Measurements from ENCODE around the gene CEP83. TPM values are rescaled to one million over a fixed set of nuclear protein-coding genes. Genes with fewer than 3 reads are reported as not detected.

CEP83 gene
- total RNA-seq, 1 donor from 2014 or later = 11.6 TPM

DNA sequence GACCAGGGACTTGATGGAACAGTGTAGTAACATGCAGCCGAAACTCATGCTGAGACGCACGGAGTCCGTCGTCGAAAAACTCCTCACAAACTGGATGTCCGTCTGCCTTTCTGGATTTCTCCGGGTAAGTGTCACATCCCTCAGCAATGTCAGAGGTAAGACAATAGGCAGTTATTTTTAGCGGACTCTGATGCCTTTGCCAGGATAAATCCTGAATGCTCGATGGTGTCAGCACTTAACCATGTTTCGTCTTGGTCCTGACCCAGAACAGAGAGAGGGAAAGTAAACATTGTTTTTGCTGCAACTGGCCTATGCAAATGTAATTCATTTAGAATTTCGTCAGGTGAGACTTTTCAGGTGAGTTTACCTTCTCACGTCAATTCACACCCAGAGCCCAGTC lies 198.9 kb downstream of the CEP83 start:
- Histone ChIP-seq H3K27me3 (ENCODE audit: low read depth) (no peaks in the 10 kb centered on the region), H3K4me3 (no peak overlapping the region), H3K9me3 (no peaks in the 10 kb centered on the region), H3K4me1 (peaks cover 45% of the 10 kb centered on the region), H3K27ac (no peak overlapping the region), H3K36me3 (peaks cover 4% of the 10 kb centered on the region)
- intact Hi-C loops (cut with DNase I) = no loop called here
- no peak for ATAC-seq
- DNase-seq = no peak
- TF ChIP-seq, protein P1, sequence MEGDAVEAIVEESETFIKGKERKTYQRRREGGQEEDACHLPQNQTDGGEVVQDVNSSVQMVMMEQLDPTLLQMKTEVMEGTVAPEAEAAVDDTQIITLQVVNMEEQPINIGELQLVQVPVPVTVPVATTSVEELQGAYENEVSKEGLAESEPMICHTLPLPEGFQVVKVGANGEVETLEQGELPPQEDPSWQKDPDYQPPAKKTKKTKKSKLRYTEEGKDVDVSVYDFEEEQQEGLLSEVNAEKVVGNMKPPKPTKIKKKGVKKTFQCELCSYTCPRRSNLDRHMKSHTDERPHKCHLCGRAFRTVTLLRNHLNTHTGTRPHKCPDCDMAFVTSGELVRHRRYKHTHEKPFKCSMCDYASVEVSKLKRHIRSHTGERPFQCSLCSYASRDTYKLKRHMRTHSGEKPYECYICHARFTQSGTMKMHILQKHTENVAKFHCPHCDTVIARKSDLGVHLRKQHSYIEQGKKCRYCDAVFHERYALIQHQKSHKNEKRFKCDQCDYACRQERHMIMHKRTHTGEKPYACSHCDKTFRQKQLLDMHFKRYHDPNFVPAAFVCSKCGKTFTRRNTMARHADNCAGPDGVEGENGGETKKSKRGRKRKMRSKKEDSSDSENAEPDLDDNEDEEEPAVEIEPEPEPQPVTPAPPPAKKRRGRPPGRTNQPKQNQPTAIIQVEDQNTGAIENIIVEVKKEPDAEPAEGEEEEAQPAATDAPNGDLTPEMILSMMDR (IDR thresholded peaks at IDR 0.05) = no peak

DNA sequence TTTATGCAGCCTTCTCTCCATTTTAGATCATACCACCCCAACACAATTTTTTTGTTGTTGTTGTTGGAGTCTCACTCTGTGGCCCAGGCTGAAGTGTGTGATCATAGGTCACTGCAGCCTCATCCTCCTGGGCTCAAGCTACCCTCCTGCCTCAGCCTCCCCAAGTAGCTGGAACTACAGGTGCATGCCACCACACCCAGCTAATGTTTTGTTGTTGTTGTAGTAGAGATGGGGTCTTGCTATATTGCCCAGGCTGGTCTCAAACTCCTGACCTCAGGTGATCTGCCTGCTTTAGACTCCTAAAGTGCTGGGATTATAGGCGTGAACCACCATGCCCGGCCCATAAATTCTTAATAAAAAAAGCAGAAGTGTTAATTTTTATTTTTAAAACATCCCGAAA lies 199.7 kb downstream of the CEP83 start:
- intact Hi-C loops (cut with DNase I) = no loop called here
- ATAC-seq (no peak), DNase-seq (no peak)
- no peaks in the 10 kb centered on the region for H3K27me3 ChIP-seq (ENCODE audit: low read depth)
- peaks cover 9% of the 10 kb centered on the region for H3K36me3 ChIP-seq
- TF ChIP-seq, protein P1 (IDR thresholded peaks at IDR 0.05) = no peak
- H3K27ac ChIP-seq = no peak overlapping the region
- H3K4me1 ChIP-seq = peaks cover 44% of the 10 kb centered on the region
- H3K9me3 ChIP-seq = no peaks in the 10 kb centered on the region
- no peak overlapping the region for H3K4me3 ChIP-seq

DNA sequence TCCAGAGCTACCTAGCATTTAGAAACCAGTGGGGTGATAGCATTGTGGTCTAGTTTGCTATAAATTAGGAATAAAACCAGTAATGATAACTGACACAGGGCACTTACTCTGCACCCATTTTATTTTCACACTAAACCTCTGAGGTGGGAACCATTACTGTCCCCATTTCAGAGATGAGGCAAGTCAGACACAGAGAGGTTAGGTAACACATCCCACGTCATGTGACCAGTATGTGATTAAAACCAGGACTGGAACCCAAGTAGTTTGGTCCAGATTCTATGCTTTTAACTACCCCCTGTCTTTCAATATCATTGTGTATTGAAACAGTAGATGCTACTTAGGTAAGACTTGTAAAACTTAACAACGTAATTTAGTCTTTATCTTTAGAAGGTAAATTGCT lies 201.1 kb downstream of the CEP83 start:
- DNase-seq = no peak
- Histone ChIP-seq H3K4me3 (no peak overlapping the region), H3K27ac (no peak overlapping the region), H3K9me3 (no peaks in the 10 kb centered on the region), H3K27me3 (ENCODE audit: low read depth) (no peaks in the 10 kb centered on the region), H3K4me1 (peaks cover 29% of the 10 kb centered on the region), H3K36me3 (peaks cover 12% of the 10 kb centered on the region)
- intact Hi-C loops (cut with DNase I) = no loop called here
- TF ChIP-seq, protein P1 (IDR thresholded peaks at IDR 0.05) = no peak
- ATAC-seq = no peak

Other genes with a start within 250 kb of the CEP83 start
- gene TMCC3, start 190.7 kb upstream of the CEP83 start, total RNA-seq = 9.7 TPM